H1 (cell line): ENCODE measurements around the gene FRMD6. TPM values are rescaled to one million over a fixed set of nuclear protein-coding genes. Genes with fewer than 3 reads are reported as not detected.

ENCODE experiments used
- CTCF ChIA-PET: fragments of 300-600 bp; sonication (Branson Sonifier 250); formaldehyde crosslinking; loops from one replicate; lab custom pipeline; 2021; ENCODE audit not compliant: partially characterized antibody; lab: Charles Lee
- POLR2A ChIA-PET: fragments of 300-600 bp; sonication (Branson Sonifier 250); formaldehyde crosslinking; loops from one replicate; lab custom pipeline; 2021; ENCODE audit warnings: inconsistent platforms; ENCODE audit not compliant: partially characterized antibody; lab: Charles Lee
- DNase-seq, 2 experiments: peaks; one replicate each; pipeline versions ENCODE4 v3.0.0 to v3.0.0-alpha.2; 2010 to 2022; ENCODE audit warnings: low spot score in 2 of 2, low read depth in 1 of 2, mixed read lengths in 1 of 2
- FAIRE-seq: peaks from 2 replicates; lab custom pipeline; 2011; peaks lifted over from hg19 to GRCh38; lab: Jason Lieb, UNC
- H2AFZ ChIP-seq: 2 replicates; pipeline ENCODE4 v1.8.1; 2012; ENCODE audit warnings: low read length, inconsistent platforms
- H2AK5ac ChIP-seq: 2 replicates; pipeline ENCODE4 v1.6.1; 2013; ENCODE audit warnings: low read depth, low read length
- H2BK120ac ChIP-seq: replicated peaks from 2 replicates; pipeline ENCODE3; 2013; ENCODE audit warnings: low read depth, low read length, inconsistent platforms
- H2BK12ac ChIP-seq: 2 replicates; pipeline ENCODE4 v1.6.1; 2013; ENCODE audit warnings: low read depth, low read length
- H2BK15ac ChIP-seq: 2 replicates; pipeline ENCODE4 v1.6.1; 2013; ENCODE audit warnings: low read length
- H2BK20ac ChIP-seq: 2 replicates; pipeline ENCODE4 v1.6.1; 2013; ENCODE audit warnings: low read length
- H2BK5ac ChIP-seq: 2 replicates; pipeline ENCODE4 v1.6.1; 2013; ENCODE audit warnings: low read depth, low read length
- H3K14ac ChIP-seq: 2 replicates; pipeline ENCODE4 v1.6.1; 2013; ENCODE audit warnings: inconsistent platforms; ENCODE audit not compliant: insufficient read length
- H3K18ac ChIP-seq: 2 replicates; pipeline ENCODE4 v1.6.1; 2013; ENCODE audit warnings: low read length; ENCODE audit errors: extremely low read depth
- H3K23ac ChIP-seq: 2 replicates; pipeline ENCODE4 v1.6.1; 2013; ENCODE audit warnings: inconsistent platforms; ENCODE audit not compliant: insufficient read length
- H3K23me2 ChIP-seq: 2 replicates; pipeline ENCODE4 v1.6.1; 2013; ENCODE audit warnings: low read depth, low read length
- H3K27ac ChIP-seq: 2 replicates; pipeline ENCODE4 v1.6.1; 2011; ENCODE audit warnings: low read depth, low read length, inconsistent platforms
- H3K27me3 ChIP-seq, 4 experiments: replicated peaks in 1 of 4; 1 replicate in 1 of 4; 2 replicates in 3 of 4; pipeline versions ENCODE4 v1.6.1 to v1.8.1; 2011 to 2013; ENCODE audit warnings: low read length in 3 of 4, mild to moderate bottlenecking in 3 of 4, inconsistent platforms in 2 of 4, mixed read lengths in 2 of 4, moderate library complexity in 1 of 4; ENCODE audit not compliant: control insufficient read depth in 3 of 4, insufficient read depth in 3 of 4; ENCODE audit errors: extremely low read depth in 1 of 4
- H3K36me3 ChIP-seq, 4 experiments: 2 replicates each; pipeline versions ENCODE4 v1.6.1 to v1.8.1; 2011 to 2013; ENCODE audit warnings: mild to moderate bottlenecking in 4 of 4, low read length in 3 of 4, moderate library complexity in 2 of 4, control low read depth in 1 of 4, inconsistent platforms in 1 of 4; ENCODE audit not compliant: insufficient read depth in 4 of 4, control insufficient read depth in 2 of 4
- H3K4ac ChIP-seq: replicated peaks from 2 replicates; pipeline ENCODE3; 2013; ENCODE audit warnings: low read length, low read depth, mixed read lengths, inconsistent platforms; ENCODE audit not compliant: insufficient read length
- H3K4me1 ChIP-seq, 4 experiments: replicated peaks in 1 of 4; 1 replicate in 1 of 4; 2 replicates in 3 of 4; pipeline versions ENCODE4 v1.6.1 to v1.8.1; 2011 to 2013; ENCODE audit warnings: low read length in 3 of 4, inconsistent platforms in 2 of 4, mixed read lengths in 1 of 4; ENCODE audit not compliant: insufficient read depth in 4 of 4, control insufficient read depth in 3 of 4
- H3K4me2 ChIP-seq, 2 experiments: 2 replicates each; pipeline versions ENCODE4 v1.6.1 to v1.8.1; 2011 to 2013; ENCODE audit warnings: low read depth in 2 of 2, low read length in 2 of 2, control low read depth in 1 of 2, inconsistent platforms in 1 of 2, mild to moderate bottlenecking in 1 of 2; ENCODE audit not compliant: insufficient read depth in 1 of 2
- H3K4me3 ChIP-seq, 4 experiments: fragments of 200-600, 300-600 bp in 1 of 4; sonication (generic), shearing (Covaris generic), sonication (Bioruptor Twin) in 1 of 4; 2 replicates each; pipeline versions ENCODE4 v1.5.1 to v1.8.1; 2011 to 2016; ENCODE audit warnings: low read length in 4 of 4, low read depth in 3 of 4, control low read depth in 2 of 4, inconsistent platforms in 2 of 4, mild to moderate bottlenecking in 2 of 4, mixed read lengths in 1 of 4, moderate library complexity in 1 of 4; ENCODE audit not compliant: insufficient read depth in 2 of 4; ENCODE audit errors: extremely low read depth in 1 of 4
- H3K56ac ChIP-seq: replicated peaks from 2 replicates; pipeline ENCODE3; 2013; ENCODE audit warnings: low read depth, mild to moderate bottlenecking, mixed read lengths, low read length, inconsistent platforms; ENCODE audit not compliant: insufficient read length
- H3K79me1 ChIP-seq: 2 replicates; pipeline ENCODE4 v1.6.1; 2013; ENCODE audit warnings: low read depth, low read length, control low read depth
- H3K79me2 ChIP-seq, 2 experiments: 2 replicates each; pipeline versions ENCODE4 v1.6.1 to v1.8.1; 2012 to 2013; ENCODE audit warnings: low read length in 2 of 2, mild to moderate bottlenecking in 2 of 2, inconsistent platforms in 1 of 2; ENCODE audit not compliant: insufficient read depth in 2 of 2, control insufficient read depth in 1 of 2
- H3K9ac ChIP-seq, 4 experiments: replicated peaks in 1 of 4; 1 replicate in 1 of 4; 2 replicates in 3 of 4; pipeline versions ENCODE4 v1.6.1 to v1.8.1; 2011 to 2013; ENCODE audit warnings: low read depth in 3 of 4, low read length in 3 of 4, control low read depth in 2 of 4, mild to moderate bottlenecking in 2 of 4, moderate library complexity in 2 of 4, inconsistent platforms in 1 of 4; ENCODE audit errors: extremely low read depth in 1 of 4
- H3K9me3 ChIP-seq, 2 experiments: 2 replicates each; pipeline versions ENCODE4 v1.6.1 to v1.8.1; 2012 to 2013; ENCODE audit warnings: mild to moderate bottlenecking in 2 of 2, moderate library complexity in 2 of 2, control low read depth in 1 of 2, inconsistent platforms in 1 of 2, low read depth in 1 of 2, low read length in 1 of 2, mixed read lengths in 1 of 2; ENCODE audit not compliant: insufficient read depth in 2 of 2
- H4K20me1 ChIP-seq, 2 experiments: replicated peaks in 1 of 2; 2 replicates each; pipeline versions ENCODE3 to v1.8.1; 2011 to 2013; ENCODE audit warnings: inconsistent platforms in 2 of 2, low read length in 2 of 2, mild to moderate bottlenecking in 1 of 2; ENCODE audit not compliant: insufficient read depth in 2 of 2, control insufficient read depth in 1 of 2
- H4K5ac ChIP-seq: 2 replicates; pipeline ENCODE4 v1.6.1; 2013; ENCODE audit warnings: low read length, low read depth, mixed read lengths, inconsistent platforms; ENCODE audit not compliant: insufficient read length
- H4K8ac ChIP-seq: 2 replicates; pipeline ENCODE4 v1.8.0; 2013; ENCODE audit warnings: mild to moderate bottlenecking, moderate library complexity, low read length, inconsistent platforms; ENCODE audit not compliant: insufficient read depth; ENCODE audit errors: extremely low read depth
- H4K91ac ChIP-seq: replicated peaks from 2 replicates; pipeline ENCODE3; 2013; ENCODE audit warnings: low read length, mixed read lengths, inconsistent platforms; ENCODE audit not compliant: insufficient read length
- CBX8 ChIP-seq: fragments of 300-800, 300-1000 bp; sonication (generic); IDR thresholded peaks from 2 replicates; pipeline ENCODE4 v1.7.1; 2016; ENCODE audit warnings: low read depth, low read length, borderline replicate concordance
- JUN ChIP-seq: IDR thresholded peaks from 2 replicates; pipeline ENCODE4 v1.6.1; 2011; ENCODE audit warnings: low read depth, mild to moderate bottlenecking, improper control_type of control experiment, low read length
- RNF2 ChIP-seq: fragments of 200-900, 300-1000 bp; sonication (generic); IDR thresholded peaks from 2 replicates; pipeline ENCODE4 v1.7.1; 2016; ENCODE audit warnings: borderline replicate concordance, low read depth, mild to moderate bottlenecking, antibody characterized with exemption, low read length; ENCODE audit not compliant: poor library complexity, severe bottlenecking; ENCODE audit errors: missing control alignments
- SP4 ChIP-seq: IDR thresholded peaks from 2 replicates; pipeline ENCODE4 v1.6.1; 2012; ENCODE audit warnings: low read length, inconsistent platforms
- TAF7 ChIP-seq: optimal IDR thresholded peaks from 2 replicates; pipeline ENCODE3; 2011; ENCODE audit warnings: low read depth, mild to moderate bottlenecking, inconsistent platforms, low read length, moderate library complexity, borderline replicate concordance
- polyA plus RNA-seq, 7 experiments: library from polyadenylated mRNA; depleted of rRNA in 3 of 7; stranded (reverse) in 5 of 7; unstranded in 2 of 7; fragments of >200 nt in 5 of 7; fragments of 200-250 nt in 2 of 7; gene quantifications; 1 replicate in 5 of 7; 2 replicates in 1 of 7; 4 replicates in 1 of 7; pipeline versions ENCODE4 v1.2.1 to v1.2.3, GENCODE V29; 2011 to 2013; ENCODE audit warnings: missing spikeins in 2 of 7, mixed read lengths in 2 of 7
- total RNA-seq: library from RNA; stranded (reverse); fragmentation: NEBNext Ultra II Directional; extraction: Animal tissue kit (Norgen Biotek cat#: 25700); gene quantifications from 2 replicates; pipeline ENCODE4 v1.2.1, GENCODE V29; 2021
- TF ChIP-seq, protein P1 (sequence below), 3 experiments: IDR thresholded peaks; 1 replicate in 2 of 3; 2 replicates in 1 of 3; pipeline versions ENCODE4 v1.5.1 to v1.6.1; 2011; ENCODE audit warnings: low read length in 3 of 3, mild to moderate bottlenecking in 3 of 3, inconsistent platforms in 2 of 3, low read depth in 1 of 3, moderate library complexity in 1 of 3; ENCODE audit not compliant: insufficient read depth in 1 of 3; ENCODE audit errors: control extremely low read depth in 1 of 3
- TF ChIP-seq, protein P2 (sequence below): IDR thresholded peaks from 2 replicates; pipeline ENCODE4 v1.6.1; 2011; ENCODE audit warnings: low read depth, mild to moderate bottlenecking, low read length; ENCODE audit not compliant: insufficient read depth

FRMD6 gene
- total and polyA plus RNA-seq, 2 of the 8 experiments (the other 6 are each of a cell fraction or from before 2014, with no cell fraction given) = 5.4 to 23.7 TPM

- Histone ChIP-seq H3K9ac (no peak overlapping the region), H4K5ac (no peak overlapping the region), H2BK5ac (no peak overlapping the region), H2BK12ac (no peak overlapping the region), H3K4me1 (peaks cover 0 to 4% (median 1%) of the 10 kb centered on the region in 4 experiments; a peak in 4 of 7 replicates), H3K36me3 (no peaks in the 10 kb centered on the region; a peak in 2 of 8 replicates), H2AK5ac (no peak overlapping the region), H2BK20ac (no peak overlapping the region), H3K27me3 (no peaks in the 10 kb centered on the region), H3K4me2 (no peak overlapping the region; a peak in 1 of 4 replicates), H3K4me3 (no peak overlapping the region), H4K8ac (no peak overlapping the region), H3K27ac (no peak overlapping the region), H3K4ac (no peak overlapping the region), H2BK120ac (no peak overlapping the region), H3K14ac (no peak overlapping the region), H3K56ac (no peak overlapping the region), H3K23me2 (no peaks in the 10 kb centered on the region), H3K79me1 (peaks cover 3% of the 10 kb centered on the region), H3K79me2 (peaks cover 0 to 20% of the 10 kb centered on the region in 2 experiments; a peak in 3 of 4 replicates), H3K9me3 (no peaks in the 10 kb centered on the region; a peak in 1 of 4 replicates), H4K20me1 (no peaks in the 10 kb centered on the region), H2AFZ (no peak overlapping the region), H3K18ac (no peak overlapping the region), H3K23ac (no peak overlapping the region), H4K91ac (no peak overlapping the region), H2BK15ac (no peak overlapping the region)
- FAIRE-seq (no peak), DNase-seq (no peak)
- ChIA-PET POLR2A (no interaction called here), CTCF (interaction anchor here (0.6 kb wide), 1 partner anchor 333 kb away, joined by 3 read pairs; no protein-coding TSS in a partner anchor)
- TF ChIP-seq RNF2 (no peak), SP4 (no peak), TAF7 (no peak), CBX8 (no peak), JUN (no peak)
- TF ChIP-seq, protein P1, sequence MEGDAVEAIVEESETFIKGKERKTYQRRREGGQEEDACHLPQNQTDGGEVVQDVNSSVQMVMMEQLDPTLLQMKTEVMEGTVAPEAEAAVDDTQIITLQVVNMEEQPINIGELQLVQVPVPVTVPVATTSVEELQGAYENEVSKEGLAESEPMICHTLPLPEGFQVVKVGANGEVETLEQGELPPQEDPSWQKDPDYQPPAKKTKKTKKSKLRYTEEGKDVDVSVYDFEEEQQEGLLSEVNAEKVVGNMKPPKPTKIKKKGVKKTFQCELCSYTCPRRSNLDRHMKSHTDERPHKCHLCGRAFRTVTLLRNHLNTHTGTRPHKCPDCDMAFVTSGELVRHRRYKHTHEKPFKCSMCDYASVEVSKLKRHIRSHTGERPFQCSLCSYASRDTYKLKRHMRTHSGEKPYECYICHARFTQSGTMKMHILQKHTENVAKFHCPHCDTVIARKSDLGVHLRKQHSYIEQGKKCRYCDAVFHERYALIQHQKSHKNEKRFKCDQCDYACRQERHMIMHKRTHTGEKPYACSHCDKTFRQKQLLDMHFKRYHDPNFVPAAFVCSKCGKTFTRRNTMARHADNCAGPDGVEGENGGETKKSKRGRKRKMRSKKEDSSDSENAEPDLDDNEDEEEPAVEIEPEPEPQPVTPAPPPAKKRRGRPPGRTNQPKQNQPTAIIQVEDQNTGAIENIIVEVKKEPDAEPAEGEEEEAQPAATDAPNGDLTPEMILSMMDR (IDR thresholded peaks at IDR 0.05; ENCODE audit: control extremely low read depth in 1 of 3, insufficient read depth in 1 of 3, low read depth in 1 of 3, low read length in 3 of 3) = no peak
- TF ChIP-seq, protein P2, sequence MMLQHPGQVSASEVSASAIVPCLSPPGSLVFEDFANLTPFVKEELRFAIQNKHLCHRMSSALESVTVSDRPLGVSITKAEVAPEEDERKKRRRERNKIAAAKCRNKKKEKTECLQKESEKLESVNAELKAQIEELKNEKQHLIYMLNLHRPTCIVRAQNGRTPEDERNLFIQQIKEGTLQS = no peak
Observed at GRCh38 chr14:51661504-51661903, 9.8 kb downstream of the FRMD6 start.
